CD4-positive, alpha-beta T cell treated with Interleukin-17A for 1 hour (primary cell): ENCODE data around the gene GCAT.

Source experiments
- DNase-seq: peaks from one replicate; pipeline ENCODE4 v3.0.0-alpha.2; 2020

GCAT gene

DNA sequence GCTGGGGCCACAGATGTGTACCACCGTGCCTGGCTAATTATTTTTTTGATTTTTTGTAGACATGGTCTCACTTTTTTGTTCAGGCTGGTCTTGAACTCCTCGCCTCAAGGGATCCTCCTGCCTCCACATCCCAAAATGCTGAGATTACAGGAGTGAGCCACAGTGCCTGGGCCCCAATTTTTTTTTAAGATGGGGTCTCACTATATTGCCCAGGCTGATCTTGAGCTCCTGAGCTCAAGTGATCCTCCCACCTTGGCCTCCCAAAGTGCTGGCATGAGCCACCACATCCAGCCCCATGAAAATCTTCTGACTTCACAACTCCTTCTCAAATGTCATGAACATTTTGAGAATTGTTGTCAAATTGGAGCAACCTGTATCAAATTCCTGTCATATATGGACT lies 38.7 kb downstream of the GCAT start:
- DNase-seq, result no peak

- peak; percentile 46 for DNase-seq
Observed at GRCh38 chr22:37848587-37849088, 40.9 kb downstream of the GCAT start.

- DNase-seq, result peak; percentile 89
Observed at GRCh38 chr22:37849089-37849751, 41.5 kb downstream of the GCAT start, which contains the start of gene EIF3L. Gene EIF3L, plus strand, starts transcription at chr22:37849419. Its CDS starts 31 bp downstream, at chr22:37849450.

GRCh38 chr22:37850801-37851200 lies 43.1 kb downstream of the GCAT start:
- no peak for DNase-seq

- no peak for DNase-seq
Observed at GRCh38 chr22:37852418-37852817, 44.7 kb downstream of the GCAT start.

- no peak for DNase-seq
Observed at GRCh38 chr22:37854946-37855345, 47.2 kb downstream of the GCAT start.

GRCh38 chr22:37855462-37855861 lies 47.7 kb downstream of the GCAT start:
- DNase-seq, result no peak

DNA sequence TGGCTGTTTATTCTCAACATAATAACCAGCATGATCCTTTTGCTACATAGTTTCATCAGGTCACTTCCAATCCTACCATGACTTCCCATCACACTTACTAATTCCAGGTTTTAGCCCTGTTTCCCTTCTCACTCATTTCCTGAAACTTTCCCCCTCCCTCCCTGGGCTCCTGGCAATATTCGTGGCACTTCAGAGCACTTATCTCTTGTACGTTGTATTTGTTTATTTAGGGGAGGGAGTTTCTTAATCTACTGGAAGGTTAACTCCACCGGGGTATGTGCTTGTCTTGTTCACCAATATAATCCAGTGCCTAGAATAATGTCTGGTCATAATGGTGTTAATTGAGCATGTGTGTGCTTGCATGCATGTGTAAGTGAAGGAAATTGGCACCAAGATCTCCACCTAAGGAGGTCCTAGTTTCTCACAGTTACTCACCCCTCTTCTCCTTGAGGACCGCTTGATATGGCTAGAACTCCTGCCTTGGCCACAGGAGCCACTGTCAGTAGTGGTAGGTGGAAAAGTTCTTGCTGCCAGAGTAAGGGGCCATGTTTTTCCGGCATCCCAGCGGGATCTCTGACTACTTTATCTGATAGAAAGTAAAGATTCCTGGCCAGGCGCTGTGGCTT lies 53.2 kb downstream of the GCAT start:
- no peak for DNase-seq

DNA sequence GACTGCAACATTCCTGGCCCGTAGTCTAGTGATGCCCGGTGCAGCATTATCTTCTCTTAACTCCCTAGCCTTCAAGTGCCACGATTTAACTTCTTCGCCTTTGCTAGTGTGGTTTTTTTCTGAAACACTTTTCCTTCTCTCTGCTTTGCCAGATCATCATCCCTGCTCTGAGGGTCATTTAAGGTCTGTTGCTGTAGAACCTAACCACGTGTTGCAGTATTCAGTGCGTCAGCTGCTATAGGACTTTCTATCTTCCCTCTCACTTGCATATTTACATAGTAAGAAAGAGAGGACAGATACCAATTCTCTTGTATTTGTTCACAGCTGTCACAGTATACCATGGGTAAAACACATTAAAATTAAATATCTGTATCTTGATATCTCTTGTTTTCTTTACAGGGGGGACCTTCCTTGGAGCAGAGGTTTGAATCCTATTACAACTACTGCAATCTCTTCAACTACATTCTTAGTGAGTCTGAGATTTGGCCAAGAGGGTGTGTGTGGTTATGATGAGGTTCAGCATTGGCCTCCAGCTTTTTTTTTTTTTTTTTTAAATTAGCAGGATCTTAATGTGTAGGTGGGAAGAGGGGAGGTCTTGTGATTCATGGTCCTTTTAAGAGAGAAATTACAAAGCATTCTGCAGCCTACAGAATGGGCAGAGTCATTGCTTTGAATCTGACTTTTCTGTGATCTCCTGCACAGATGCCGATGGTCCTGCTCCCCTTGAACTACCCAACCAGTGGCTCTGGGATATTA lies 55.0 kb downstream of the GCAT start:
- DNase-seq, result no peak

- DNase-seq, result no peak
Observed at GRCh38 chr22:37865510-37865909, 57.8 kb downstream of the GCAT start.
